ENCODE measurements around the gene PHLDB1.

PHLDB1 gene

GRCh38 chr11:118641397-118642019 is 34.1 kb downstream of the PHLDB1 start:
- peak; percentile 54 for DNase-seq

GRCh38 chr11:118643142-118643994 is 36.0 kb downstream of the PHLDB1 start:
- no peak for DNase-seq

- DNase-seq = no peak
Observed at GRCh38 chr11:118643995-118644345, 36.6 kb downstream of the PHLDB1 start.

- DNase-seq = no peak
Observed at GRCh38 chr11:118644496-118644895, 37.1 kb downstream of the PHLDB1 start.

GRCh38 chr11:118645066-118645715 is 37.8 kb downstream of the PHLDB1 start:
- no peak for DNase-seq

GRCh38 chr11:118646393-118646792 is 39.0 kb downstream of the PHLDB1 start:
- no peak for DNase-seq

- no peak for DNase-seq
Observed at GRCh38 chr11:118648291-118648690, 40.9 kb downstream of the PHLDB1 start.

GRCh38 chr11:118649941-118650340 is 42.5 kb downstream of the PHLDB1 start:
- no peak for DNase-seq

- no peak for DNase-seq
Observed at GRCh38 chr11:118650366-118650765, 43.0 kb downstream of the PHLDB1 start.

- DNase-seq = no peak
Observed at GRCh38 chr11:118651820-118652219, 44.4 kb downstream of the PHLDB1 start.

GRCh38 chr11:118652681-118653181 is 45.3 kb downstream of the PHLDB1 start:
- DNase-seq = no peak

- DNase-seq = no peak
Observed at GRCh38 chr11:118653684-118654390, 46.4 kb downstream of the PHLDB1 start.

GRCh38 chr11:118655486-118656190 is 48.2 kb downstream of the PHLDB1 start:
- no peak for DNase-seq

- DNase-seq = no peak
Observed at GRCh38 chr11:118656563-118657165, 49.2 kb downstream of the PHLDB1 start.

- DNase-seq = no peak
Observed at GRCh38 chr11:118657238-118657637, 49.8 kb downstream of the PHLDB1 start.

GRCh38 chr11:118657709-118658428 is 50.5 kb downstream of the PHLDB1 start:
- DNase-seq = no peak

GRCh38 chr11:118658429-118659313 is 51.3 kb downstream of the PHLDB1 start:
- DNase-seq = no peak

- DNase-seq = no peak
Observed at GRCh38 chr11:118659314-118659952, 52.0 kb downstream of the PHLDB1 start.

- DNase-seq = no peak
Observed at GRCh38 chr11:118659953-118660680, 52.7 kb downstream of the PHLDB1 start.

Data from NCI-H187 treated with DMSO at 0.1 percent for 48 hours (cell line).